Hematopoietic multipotent progenitor cell treated with erythropoietin and hydrocortisone succinate and interleukin-3 and kit ligand, for 6 days (in vitro differentiated cells): ENCODE measurements around the gene TACO1.

Experiments used
- DNase-seq: peaks from one replicate; pipeline ENCODE4 v3.0.0-alpha.2; 2015

TACO1 gene

DNA sequence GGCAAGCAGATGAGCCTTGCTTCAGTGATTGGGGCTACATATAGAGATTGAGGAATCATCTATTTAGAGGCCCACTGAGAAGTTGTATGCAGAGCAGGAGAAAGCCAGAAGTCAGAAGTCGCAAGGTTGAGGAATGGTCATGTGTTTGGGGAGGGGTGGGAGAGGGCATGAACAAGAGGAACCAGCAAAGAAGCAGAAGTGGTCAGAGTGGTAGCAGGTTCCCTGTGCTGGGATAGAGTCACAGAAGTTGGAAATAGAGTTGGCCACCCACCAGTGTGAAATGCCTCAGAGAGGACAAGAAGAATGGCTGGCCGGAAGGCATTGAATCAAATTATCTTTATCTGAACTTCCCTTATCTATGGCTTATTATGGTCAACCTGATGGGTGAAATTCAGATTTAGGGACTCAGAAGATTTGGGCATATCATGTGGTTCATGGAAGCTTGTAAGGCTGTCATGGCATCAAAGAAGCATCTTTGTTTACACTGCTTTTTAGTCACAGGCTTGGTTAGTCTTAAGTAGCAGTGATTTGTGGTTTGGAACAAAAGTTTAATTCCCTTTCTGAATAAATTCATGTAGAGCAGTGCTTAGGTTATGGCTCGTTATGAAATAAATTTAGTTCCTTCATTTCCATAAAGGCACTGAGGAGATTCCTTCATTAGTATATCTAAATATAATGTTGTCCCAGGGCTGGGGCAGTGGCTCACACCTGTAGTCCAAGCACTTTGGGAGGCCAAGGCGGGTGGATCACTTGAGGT, 41.2 kb downstream of the TACO1 start:
- peak; percentile 54 for DNase-seq

DNA sequence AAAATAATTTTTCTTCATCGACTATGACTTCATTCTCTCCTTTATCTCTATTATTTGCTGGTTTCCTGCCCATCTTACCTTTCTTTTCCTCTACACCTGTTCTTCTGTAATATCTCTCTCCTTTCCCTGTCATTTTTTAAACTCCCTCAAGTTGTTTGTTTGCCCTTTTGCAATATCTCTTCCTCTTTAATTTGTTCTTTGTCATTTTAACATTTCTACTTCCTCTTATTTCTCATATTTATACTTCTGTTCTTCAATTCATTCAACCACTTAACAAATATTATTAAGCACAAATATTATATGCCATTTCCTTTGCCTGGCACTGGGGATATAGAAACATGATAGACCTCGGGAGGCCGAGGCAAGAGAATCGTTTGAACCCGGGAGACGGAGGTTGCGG, 44.2 kb downstream of the TACO1 start:
- DNase-seq, result no peak

DNA sequence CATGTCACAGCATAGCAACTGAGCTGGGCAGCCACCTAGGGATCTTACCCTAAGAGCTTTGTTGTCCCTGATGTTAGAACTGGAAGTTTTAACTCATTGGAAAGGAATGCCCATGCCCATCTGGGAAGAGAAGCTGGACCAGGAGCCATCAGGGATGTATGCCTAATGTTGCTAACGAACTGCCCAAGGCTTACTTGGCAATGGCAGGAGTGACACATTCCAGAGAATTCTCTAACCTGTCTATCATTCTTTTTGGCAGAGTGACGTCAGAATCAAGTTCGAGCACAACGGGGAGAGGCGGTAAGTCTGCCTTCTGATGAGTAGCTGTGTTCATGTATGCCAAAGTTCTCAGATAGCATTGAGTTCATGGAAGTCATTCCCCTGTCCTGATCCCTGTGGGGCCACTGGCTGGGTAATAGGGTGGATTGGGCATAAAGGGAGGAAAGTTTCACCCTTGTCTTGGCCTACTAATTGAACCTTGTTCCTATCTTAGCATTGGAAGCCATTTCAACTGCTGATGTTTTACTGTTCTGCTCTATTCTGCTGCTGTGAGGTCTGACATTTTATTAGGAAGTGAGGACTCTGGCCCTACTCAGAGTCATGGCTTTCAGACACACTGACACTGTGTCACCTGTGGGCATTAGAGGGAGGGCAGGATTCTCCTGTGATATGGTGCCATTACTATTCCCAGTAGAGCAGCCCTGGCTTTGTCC, 45.2 kb downstream of the TACO1 start:
- DNase-seq, result no peak

DNA sequence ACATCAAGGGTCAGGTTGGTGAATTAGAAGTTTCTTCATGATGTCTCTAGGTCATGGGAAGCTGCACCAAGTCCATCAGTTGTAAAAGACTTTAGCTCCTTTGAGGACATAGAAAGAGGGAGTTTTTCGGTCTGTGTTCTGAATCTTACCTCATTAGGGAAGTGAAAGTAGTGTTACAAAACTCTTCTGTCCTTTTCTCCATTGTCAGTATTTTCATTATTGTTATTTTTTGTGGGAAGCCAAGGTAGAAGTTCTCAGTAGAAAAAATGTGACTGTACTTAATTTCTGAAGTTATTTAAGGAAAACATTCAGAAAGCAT, 45.8 kb downstream of the TACO1 start:
- DNase-seq, result no peak

DNA sequence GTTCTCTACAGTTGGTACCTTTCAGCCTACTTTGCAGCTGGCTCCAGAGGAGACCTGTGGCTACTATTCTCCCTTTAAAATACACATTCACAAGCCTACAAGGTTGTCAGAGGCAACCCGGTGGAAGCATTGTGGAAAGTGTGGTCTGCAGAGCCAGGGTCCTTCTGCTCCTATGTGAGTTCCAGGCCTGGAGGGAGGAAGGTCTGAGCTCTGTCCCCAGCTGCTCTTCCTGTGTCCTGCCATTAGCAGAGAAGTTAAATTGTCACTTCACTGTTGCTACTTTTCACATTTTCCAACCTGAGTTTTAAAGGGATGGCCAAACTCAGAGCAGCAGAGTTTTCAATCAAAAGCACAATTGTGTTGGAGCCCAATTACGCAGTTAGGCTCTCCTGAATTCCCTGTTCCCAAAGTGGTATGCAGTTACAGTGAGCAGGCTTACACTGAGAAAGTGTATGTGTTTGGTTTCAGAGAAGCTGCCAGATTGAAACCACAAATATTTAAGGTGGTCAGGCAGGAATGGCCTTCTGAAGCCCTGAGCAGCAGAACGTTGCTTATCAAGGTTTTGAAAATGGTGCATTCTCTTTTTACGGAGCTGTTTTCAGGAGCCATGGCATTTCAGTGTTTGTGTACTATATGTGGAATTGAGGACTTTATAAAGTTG, 46.5 kb downstream of the TACO1 start:
- no peak for DNase-seq

DNA sequence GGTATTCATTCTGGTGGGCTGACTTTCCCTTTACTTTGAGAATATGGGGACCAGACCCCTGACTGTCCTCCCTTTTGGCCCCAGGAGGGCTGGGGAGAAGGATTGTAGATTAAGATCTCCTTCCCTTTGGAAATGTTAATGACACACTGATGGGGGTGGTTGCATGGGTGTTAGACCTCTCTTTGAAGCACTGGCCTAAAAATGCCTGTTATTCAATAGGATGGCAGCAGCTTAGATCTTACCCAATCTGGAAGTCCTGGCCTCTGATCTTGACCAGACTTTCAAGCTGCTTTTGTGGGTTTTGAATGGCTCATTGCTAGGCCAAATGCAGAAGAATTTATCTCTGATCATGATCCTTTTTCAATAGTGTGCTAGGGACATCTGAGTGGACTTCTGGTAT, 47.2 kb downstream of the TACO1 start:
- DNase-seq, result no peak

DNA sequence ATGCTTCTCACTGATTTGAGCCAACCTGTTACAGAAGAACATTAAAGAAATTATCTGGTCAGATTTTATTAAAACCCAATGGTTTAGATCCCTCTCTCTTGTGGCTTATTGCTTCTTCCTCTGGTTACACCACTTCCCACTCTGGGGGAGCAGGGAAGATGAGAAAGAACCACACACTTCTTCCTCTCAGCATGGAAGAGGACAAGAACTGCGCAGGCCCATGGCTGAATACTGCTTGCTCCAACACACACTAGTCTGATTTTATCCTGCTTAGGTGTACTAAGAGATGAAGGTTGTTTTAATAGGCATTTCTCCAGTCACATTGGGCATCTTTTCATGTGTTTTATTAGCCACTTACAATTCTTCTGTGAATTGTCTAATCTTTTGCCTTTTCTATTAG, 49.1 kb downstream of the TACO1 start:
- peak; percentile 27 for DNase-seq

DNA sequence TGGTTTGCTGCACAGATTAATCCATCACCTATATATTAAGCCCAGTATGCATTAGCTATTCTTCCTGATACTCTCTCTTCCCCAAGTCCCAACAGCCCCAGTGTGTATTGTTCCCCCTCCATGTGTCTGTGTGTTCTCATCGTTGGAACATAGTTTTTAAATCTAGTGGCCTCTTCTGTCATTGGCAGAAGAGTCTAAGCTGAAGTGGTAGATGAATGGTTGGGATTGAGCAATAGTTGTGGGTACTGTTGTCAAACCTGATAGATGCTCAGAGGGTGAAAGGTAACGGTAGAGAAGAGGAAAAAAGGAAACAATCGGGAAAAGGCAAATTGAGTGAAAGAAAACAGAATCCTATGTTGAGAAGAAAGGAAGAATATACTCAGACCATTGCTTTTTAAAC, 51.4 kb downstream of the TACO1 start:
- DNase-seq, result no peak

DNA sequence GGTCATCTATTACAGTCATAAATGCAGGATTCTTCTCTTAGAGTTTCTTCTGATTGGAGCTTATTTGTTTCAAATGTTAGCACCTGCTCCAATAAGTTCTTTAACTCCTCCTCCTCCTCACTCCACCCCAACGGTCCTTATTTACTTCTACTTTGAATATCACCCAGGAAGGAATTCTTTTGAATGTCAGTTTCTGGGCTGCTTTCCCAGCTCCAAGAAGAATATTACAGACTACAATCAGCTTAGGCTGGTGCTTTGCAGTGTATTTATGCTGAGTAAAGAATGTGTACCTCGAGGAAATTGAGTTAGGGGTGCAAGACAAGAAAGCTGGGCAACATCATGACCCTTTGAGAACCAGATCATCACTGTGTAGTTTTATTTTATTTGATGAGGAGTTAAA, 52.4 kb downstream of the TACO1 start:
- no peak for DNase-seq

DNA sequence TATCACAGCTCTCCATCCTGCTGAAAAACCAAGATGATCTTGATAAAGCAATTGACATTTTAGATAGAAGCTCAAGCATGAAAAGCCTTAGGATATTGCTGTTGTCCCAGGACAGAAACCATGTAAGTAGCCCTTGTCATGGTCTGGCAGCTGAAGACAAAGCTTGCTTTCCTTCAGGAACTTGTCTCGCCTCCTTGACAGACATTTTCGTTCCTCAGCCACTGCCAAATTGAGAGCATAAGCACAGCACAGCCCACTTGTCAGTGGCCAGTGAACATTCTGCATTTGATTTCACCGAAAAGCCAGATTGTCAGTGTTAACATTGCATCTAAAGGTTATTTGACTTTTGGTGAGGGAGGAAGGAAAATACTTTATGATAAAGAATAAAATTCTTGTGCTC, 57.1 kb downstream of the TACO1 start:
- DNase-seq, result no peak
